HCT116 (cell line): Measurements from ENCODE around the gene ZCCHC3.

ENCODE experiments used
- ATF3 ChIP-seq: IDR thresholded peaks from 2 replicates; pipeline ENCODE4 v1.6.1; 2012
- CTCF ChIP-seq, 3 experiments: fragments of 200-600 bp in 1 of 3; sonication (generic) in 1 of 3; IDR thresholded peaks in 2 of 3; conservative IDR thresholded peaks in 1 of 3; 2 replicates each; pipeline ENCODE4 v1.5.1; 2012 to 2017; ENCODE audit warnings: low read depth in 2 of 3, low read length in 2 of 3, antibody characterized with exemption in 1 of 3, borderline replicate concordance in 1 of 3, control low read depth in 1 of 3, mild to moderate bottlenecking in 1 of 3, mixed read lengths in 1 of 3, mixed run types in 1 of 3, moderate library complexity in 1 of 3; ENCODE audit not compliant: insufficient read depth in 1 of 3
- EZH2phosphoT487 ChIP-seq: fragments of 200-600 bp; IDR thresholded peaks from 2 replicates; pipeline ENCODE4 v1.6.1; 2018; ENCODE audit warnings: antibody characterized with exemption, borderline replicate concordance
- JUND ChIP-seq: IDR thresholded peaks from 2 replicates; pipeline ENCODE4 v1.6.1; 2012
- POLR2A ChIP-seq: IDR thresholded peaks from 2 replicates; pipeline ENCODE4 v1.7.0; 2011; ENCODE audit warnings: borderline replicate concordance; ENCODE audit not compliant: insufficient read depth, insufficient read length; ENCODE audit errors: extremely low read depth
- SIN3A ChIP-seq: IDR thresholded peaks from 2 replicates; pipeline ENCODE4 v1.6.1; 2012; ENCODE audit warnings: low read depth
- SRF ChIP-seq: IDR thresholded peaks from 2 replicates; pipeline ENCODE4 v1.6.1; 2012; ENCODE audit warnings: low read depth

- TF ChIP-seq CTCF (IDR thresholded peaks at IDR 0.05 in 2 of 3, conservative IDR thresholded peaks at IDR 0.05 in 1 of 3; ENCODE audit: borderline replicate concordance in 1 of 3, insufficient read depth in 1 of 3, low read depth in 2 of 3, low read length in 2 of 3), result no peak
- no peak for TF ChIP-seq EZH2phosphoT487
- TF ChIP-seq SIN3A, result no peak
- no peak for TF ChIP-seq POLR2A
- no peak for TF ChIP-seq ATF3
- TF ChIP-seq JUND, result no peak
- TF ChIP-seq SRF, result no peak
Measured at GRCh38 chr20:251354-251753, 46.0 kb upstream of the ZCCHC3 start.
